Adrenal gland (tissue), 5 donors: ENCODE data around the gene MYF5.

Source experiments
- POLR2A ChIP-seq, 2 donors: fragments of 450-650 bp; IDR thresholded peaks; one replicate each; pipeline ENCODE4 v1.6.1; 2017; ENCODE audit warnings: antibody characterized with exemption in 2 of 2, mild to moderate bottlenecking in 2 of 2, moderate library complexity in 1 of 2
- TF ChIP-seq, protein P1 (sequence below), 6 experiments: fragments of 450-650 bp in 4 of 6; fragments of 200-600 bp in 2 of 6; sonication (generic) in 1 of 6; IDR thresholded peaks; 1 replicate in 5 of 6; 2 replicates in 1 of 6; pipeline versions ENCODE4 v1.5.1 to v1.8.0; 2016 to 2021; ENCODE audit warnings: antibody characterized with exemption in 6 of 6, mild to moderate bottlenecking in 2 of 6, moderate library complexity in 1 of 6
- donor health status: DM: no; HTN: no; CAD: no.

DNA sequence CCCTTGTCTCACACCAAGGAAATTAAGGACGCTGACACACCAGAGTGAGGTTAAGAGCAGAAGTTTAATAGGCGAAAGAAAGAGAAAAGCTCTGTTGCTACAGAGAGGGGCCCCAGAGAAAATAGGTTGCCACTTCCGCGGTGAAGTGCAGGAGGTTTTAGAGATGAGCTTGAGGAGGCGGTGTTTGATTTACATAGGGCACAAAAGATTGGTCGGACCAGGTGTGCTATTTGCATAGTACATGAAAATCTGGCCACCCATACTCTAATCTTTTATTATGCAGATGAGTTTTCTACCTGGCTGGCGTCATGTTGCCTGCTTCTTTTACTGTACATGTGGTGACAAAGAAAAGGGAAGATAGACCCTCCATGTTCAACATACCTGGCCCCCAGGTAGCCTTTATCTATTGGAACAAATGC, 32.6 kb upstream of the MYF5 start:
- TF ChIP-seq, protein P1, sequence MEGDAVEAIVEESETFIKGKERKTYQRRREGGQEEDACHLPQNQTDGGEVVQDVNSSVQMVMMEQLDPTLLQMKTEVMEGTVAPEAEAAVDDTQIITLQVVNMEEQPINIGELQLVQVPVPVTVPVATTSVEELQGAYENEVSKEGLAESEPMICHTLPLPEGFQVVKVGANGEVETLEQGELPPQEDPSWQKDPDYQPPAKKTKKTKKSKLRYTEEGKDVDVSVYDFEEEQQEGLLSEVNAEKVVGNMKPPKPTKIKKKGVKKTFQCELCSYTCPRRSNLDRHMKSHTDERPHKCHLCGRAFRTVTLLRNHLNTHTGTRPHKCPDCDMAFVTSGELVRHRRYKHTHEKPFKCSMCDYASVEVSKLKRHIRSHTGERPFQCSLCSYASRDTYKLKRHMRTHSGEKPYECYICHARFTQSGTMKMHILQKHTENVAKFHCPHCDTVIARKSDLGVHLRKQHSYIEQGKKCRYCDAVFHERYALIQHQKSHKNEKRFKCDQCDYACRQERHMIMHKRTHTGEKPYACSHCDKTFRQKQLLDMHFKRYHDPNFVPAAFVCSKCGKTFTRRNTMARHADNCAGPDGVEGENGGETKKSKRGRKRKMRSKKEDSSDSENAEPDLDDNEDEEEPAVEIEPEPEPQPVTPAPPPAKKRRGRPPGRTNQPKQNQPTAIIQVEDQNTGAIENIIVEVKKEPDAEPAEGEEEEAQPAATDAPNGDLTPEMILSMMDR (IDR thresholded peaks at IDR 0.05): no peak
- TF ChIP-seq POLR2A (IDR thresholded peaks at IDR 0.05): no peak
